Activated naive CD8-positive, alpha-beta T cell treated with anti-CD3 and anti-CD28 coated beads, Interleukin-2, amount 10 ng/mL, durations not matched to agents 7 days and 5 days (primary cell): ENCODE results near the gene TWIST1. TPM values are rescaled to one million over a fixed set of nuclear protein-coding genes. Genes with fewer than 3 reads are reported as not detected.
A peak's percentile ranks its signal among the peaks of the same experiment; 100 is the strongest.

Source experiments
- ATAC-seq: fragments of 150-1000 bp; cut with Tn5 transposase; one replicate; pipeline ENCODE4 v1.10.0; 2021; ENCODE audit warnings: low read depth, moderate library complexity
- POLR2A ChIA-PET: fragments of 350-600 bp; sonication (Branson Sonifier 250); formaldehyde crosslinking; loops from one replicate; lab custom pipeline; 2021; ENCODE audit warnings: antibody characterized with exemption; lab: Charles Lee
- DNase-seq: peaks from one replicate; pipeline ENCODE4 v3.0.0; 2021
- H3K27ac Mint-ChIP-seq: one replicate; pipeline ENCODE4 v1.8.0; 2022; ENCODE audit warnings: mild to moderate bottlenecking, mixed read lengths
- H3K27me3 Mint-ChIP-seq: one replicate; pipeline ENCODE4 v1.8.0; 2022; ENCODE audit warnings: mild to moderate bottlenecking, moderate library complexity, mixed read lengths
- H3K36me3 Mint-ChIP-seq: one replicate; pipeline ENCODE4 v1.8.0; 2021; ENCODE audit warnings: mild to moderate bottlenecking, mixed read lengths
- H3K4me1 Mint-ChIP-seq: one replicate; pipeline ENCODE4 v1.8.0; 2021; ENCODE audit warnings: mixed read lengths
- H3K4me3 Mint-ChIP-seq: one replicate; pipeline ENCODE4 v1.8.0; 2022; ENCODE audit warnings: mild to moderate bottlenecking, moderate library complexity, mixed read lengths
- H3K9me3 Mint-ChIP-seq: one replicate; pipeline ENCODE4 v1.8.0; 2021; ENCODE audit warnings: mixed read lengths
- total RNA-seq, 2 experiments: library from RNA; stranded (reverse); gene quantifications; one replicate each; pipeline ENCODE4 v1.2.3, GENCODE V29; 2021

The TWIST1 gene
- total RNA-seq, 2 experiments from 2014 or later, result not detected

- H3K36me3 Mint-ChIP-seq, result peaks cover 2% of the 10 kb centered on the region
- no peaks in the 10 kb centered on the region for H3K4me1 Mint-ChIP-seq
- no peak for ATAC-seq
- POLR2A ChIA-PET, result no interaction called here
- H3K27ac Mint-ChIP-seq, result no peak overlapping the region
- H3K4me3 Mint-ChIP-seq, result no peak overlapping the region
- peaks cover 94% of the 10 kb centered on the region for H3K27me3 Mint-ChIP-seq
- peaks cover 1% of the 10 kb centered on the region for H3K9me3 Mint-ChIP-seq
- no peak for DNase-seq
Observed at GRCh38 chr7:19109000-19109946, 8.2 kb downstream of the TWIST1 start.

GRCh38 chr7:19107356-19108146 is 9.9 kb downstream of the TWIST1 start:
- ATAC-seq (no peak), DNase-seq (peak; percentile 27)
- Mint-ChIP-seq H3K27ac (no peak overlapping the region), H3K9me3 (peaks cover 1% of the 10 kb centered on the region), H3K27me3 (peaks cover 79% of the 10 kb centered on the region), H3K36me3 (peaks cover 2% of the 10 kb centered on the region), H3K4me1 (no peaks in the 10 kb centered on the region), H3K4me3 (no peak overlapping the region)
- POLR2A ChIA-PET, result no interaction called here

- no peak overlapping the region for H3K4me3 Mint-ChIP-seq
- peaks cover 1% of the 10 kb centered on the region for H3K9me3 Mint-ChIP-seq
- ATAC-seq (no peak), DNase-seq (no peak)
- H3K36me3 Mint-ChIP-seq, result peaks cover 2% of the 10 kb centered on the region
- no peak overlapping the region for H3K27ac Mint-ChIP-seq
- peaks cover 75% of the 10 kb centered on the region for H3K27me3 Mint-ChIP-seq
- POLR2A ChIA-PET, result no interaction called here
- no peaks in the 10 kb centered on the region for H3K4me1 Mint-ChIP-seq
Observed at GRCh38 chr7:19107081-19107355, 10.4 kb downstream of the TWIST1 start.

- POLR2A ChIA-PET, result no interaction called here
- peaks cover 2% of the 10 kb centered on the region for H3K36me3 Mint-ChIP-seq
- DNase-seq (no peak), ATAC-seq (no peak)
- no peak overlapping the region for H3K27ac Mint-ChIP-seq
- no peaks in the 10 kb centered on the region for H3K4me1 Mint-ChIP-seq
- peaks cover 1% of the 10 kb centered on the region for H3K9me3 Mint-ChIP-seq
- no peak overlapping the region for H3K4me3 Mint-ChIP-seq
- peaks cover 69% of the 10 kb centered on the region for H3K27me3 Mint-ChIP-seq
Observed at GRCh38 chr7:19106241-19107080, 11.0 kb downstream of the TWIST1 start.

GRCh38 chr7:19105546-19105945 is 11.9 kb downstream of the TWIST1 start:
- no peak overlapping the region for H3K4me3 Mint-ChIP-seq
- H3K4me1 Mint-ChIP-seq, result no peaks in the 10 kb centered on the region
- DNase-seq (no peak), ATAC-seq (no peak)
- H3K27ac Mint-ChIP-seq, result no peak overlapping the region
- peaks cover 62% of the 10 kb centered on the region for H3K27me3 Mint-ChIP-seq
- peaks cover 2% of the 10 kb centered on the region for H3K36me3 Mint-ChIP-seq
- POLR2A ChIA-PET, result no interaction called here
- H3K9me3 Mint-ChIP-seq, result peaks cover 1% of the 10 kb centered on the region

GRCh38 chr7:19104811-19105210 is 12.6 kb downstream of the TWIST1 start:
- H3K9me3 Mint-ChIP-seq, result peaks cover 1% of the 10 kb centered on the region
- ATAC-seq (no peak), DNase-seq (no peak)
- peaks cover 56% of the 10 kb centered on the region for H3K27me3 Mint-ChIP-seq
- POLR2A ChIA-PET, result no interaction called here
- H3K27ac Mint-ChIP-seq, result no peak overlapping the region
- H3K4me1 Mint-ChIP-seq, result no peaks in the 10 kb centered on the region
- H3K4me3 Mint-ChIP-seq, result no peak overlapping the region
- H3K36me3 Mint-ChIP-seq, result peaks cover 2% of the 10 kb centered on the region

- POLR2A ChIA-PET, result no interaction called here
- H3K4me3 Mint-ChIP-seq, result no peak overlapping the region
- H3K4me1 Mint-ChIP-seq, result no peaks in the 10 kb centered on the region
- ATAC-seq (no peak), DNase-seq (no peak)
- no peak overlapping the region for H3K27ac Mint-ChIP-seq
- peaks cover 37% of the 10 kb centered on the region for H3K27me3 Mint-ChIP-seq
- H3K9me3 Mint-ChIP-seq, result no peaks in the 10 kb centered on the region
- H3K36me3 Mint-ChIP-seq, result no peaks in the 10 kb centered on the region
Observed at GRCh38 chr7:19102884-19103283, 14.6 kb downstream of the TWIST1 start.

- ATAC-seq (no peak), DNase-seq (no peak)
- POLR2A ChIA-PET, result no interaction called here
- Mint-ChIP-seq H3K36me3 (no peaks in the 10 kb centered on the region), H3K27me3 (peaks cover 27% of the 10 kb centered on the region), H3K27ac (no peak overlapping the region), H3K4me1 (no peaks in the 10 kb centered on the region), H3K4me3 (no peak overlapping the region), H3K9me3 (no peaks in the 10 kb centered on the region)
Observed at GRCh38 chr7:19101909-19102308, 15.5 kb downstream of the TWIST1 start.

- no peaks in the 10 kb centered on the region for H3K4me1 Mint-ChIP-seq
- H3K4me3 Mint-ChIP-seq, result no peak overlapping the region
- no peak overlapping the region for H3K27ac Mint-ChIP-seq
- DNase-seq, result no peak
- H3K9me3 Mint-ChIP-seq, result no peaks in the 10 kb centered on the region
- ATAC-seq, result no peak
- peaks cover 22% of the 10 kb centered on the region for H3K27me3 Mint-ChIP-seq
- POLR2A ChIA-PET, result no interaction called here
- H3K36me3 Mint-ChIP-seq, result no peaks in the 10 kb centered on the region
Observed at GRCh38 chr7:19101472-19101871, 16.0 kb downstream of the TWIST1 start.

GRCh38 chr7:19099924-19100323 is 17.5 kb downstream of the TWIST1 start:
- H3K4me3 Mint-ChIP-seq, result no peak overlapping the region
- no peak for DNase-seq
- POLR2A ChIA-PET, result no interaction called here
- H3K27me3 Mint-ChIP-seq, result peaks cover 7% of the 10 kb centered on the region
- no peaks in the 10 kb centered on the region for H3K4me1 Mint-ChIP-seq
- H3K36me3 Mint-ChIP-seq, result no peaks in the 10 kb centered on the region
- H3K27ac Mint-ChIP-seq, result no peak overlapping the region
- H3K9me3 Mint-ChIP-seq, result no peaks in the 10 kb centered on the region
- ATAC-seq, result no peak

GRCh38 chr7:19099194-19099593 is 18.2 kb downstream of the TWIST1 start:
- POLR2A ChIA-PET, result no interaction called here
- ATAC-seq (no peak), DNase-seq (no peak)
- Mint-ChIP-seq H3K4me3 (no peak overlapping the region), H3K9me3 (no peaks in the 10 kb centered on the region), H3K27me3 (peaks cover 1% of the 10 kb centered on the region), H3K36me3 (no peaks in the 10 kb centered on the region), H3K27ac (no peak overlapping the region), H3K4me1 (no peaks in the 10 kb centered on the region)

GRCh38 chr7:19098510-19098909 is 18.9 kb downstream of the TWIST1 start:
- ATAC-seq, result no peak
- no peaks in the 10 kb centered on the region for H3K4me1 Mint-ChIP-seq
- H3K27me3 Mint-ChIP-seq, result no peaks in the 10 kb centered on the region
- no peak overlapping the region for H3K27ac Mint-ChIP-seq
- H3K36me3 Mint-ChIP-seq, result no peaks in the 10 kb centered on the region
- no peaks in the 10 kb centered on the region for H3K9me3 Mint-ChIP-seq
- no peak for DNase-seq
- H3K4me3 Mint-ChIP-seq, result no peak overlapping the region
- POLR2A ChIA-PET, result no interaction called here
